NCI-H526 (cell line): ENCODE results near the gene DIAPH2.
A peak's percentile ranks its signal among the peaks of the same experiment; 100 is the strongest.

Experiments
- DNase-seq, 2 experiments: peaks; one replicate each; lab custom pipeline; 2025; lab: John Stamatoyannopoulos, UW

The DIAPH2 gene

DNA sequence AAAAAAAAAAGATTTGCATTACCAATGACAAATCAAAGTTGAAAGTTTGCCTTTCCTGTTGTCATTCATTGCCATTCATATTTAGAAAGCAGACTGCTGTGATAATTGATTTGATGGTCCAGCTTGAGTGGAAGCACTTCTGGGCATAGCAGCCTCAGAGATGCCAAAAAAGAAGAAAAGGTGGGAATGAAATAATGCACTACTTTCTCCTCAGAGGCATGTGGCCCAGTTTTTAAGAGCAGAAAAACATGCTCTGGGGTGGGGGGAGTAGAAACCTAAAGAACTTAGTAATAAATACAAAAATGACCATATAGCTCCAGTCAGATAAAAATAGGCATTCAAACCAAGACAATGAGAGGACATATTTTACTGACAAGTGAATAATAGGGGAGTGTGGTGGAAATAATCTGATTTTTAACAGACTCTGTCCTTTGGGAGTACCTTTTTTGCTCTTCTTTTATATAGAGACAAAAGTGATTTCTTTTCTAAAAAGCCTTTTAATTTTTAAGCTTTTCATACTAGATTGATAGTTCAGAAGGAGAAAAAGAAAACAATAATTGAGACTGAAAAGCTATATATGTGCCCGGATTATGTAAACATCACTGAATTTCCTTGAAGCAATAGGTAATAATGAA, 798.1 kb downstream of the DIAPH2 start:
- DNase-seq, result no peak

DNA sequence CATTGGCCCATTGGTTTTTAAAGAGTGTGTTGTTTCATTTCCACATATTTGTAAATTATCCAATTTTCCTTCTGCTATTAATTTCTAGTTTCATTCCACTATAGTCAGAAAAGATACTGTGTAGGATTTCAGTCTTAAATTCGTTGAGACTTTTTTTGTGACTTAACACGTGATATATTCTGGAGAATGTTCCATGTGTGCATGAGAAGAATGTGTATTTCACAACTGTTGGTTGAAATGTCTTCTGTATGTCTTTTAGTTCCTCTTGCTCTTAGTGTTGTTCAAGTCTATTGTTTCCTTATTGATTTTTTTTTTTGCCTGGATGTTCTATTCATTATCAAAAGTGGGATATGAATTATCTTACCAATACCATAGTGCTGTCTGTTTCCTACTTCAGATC, 806.0 kb downstream of the DIAPH2 start:
- no peak for DNase-seq

DNA sequence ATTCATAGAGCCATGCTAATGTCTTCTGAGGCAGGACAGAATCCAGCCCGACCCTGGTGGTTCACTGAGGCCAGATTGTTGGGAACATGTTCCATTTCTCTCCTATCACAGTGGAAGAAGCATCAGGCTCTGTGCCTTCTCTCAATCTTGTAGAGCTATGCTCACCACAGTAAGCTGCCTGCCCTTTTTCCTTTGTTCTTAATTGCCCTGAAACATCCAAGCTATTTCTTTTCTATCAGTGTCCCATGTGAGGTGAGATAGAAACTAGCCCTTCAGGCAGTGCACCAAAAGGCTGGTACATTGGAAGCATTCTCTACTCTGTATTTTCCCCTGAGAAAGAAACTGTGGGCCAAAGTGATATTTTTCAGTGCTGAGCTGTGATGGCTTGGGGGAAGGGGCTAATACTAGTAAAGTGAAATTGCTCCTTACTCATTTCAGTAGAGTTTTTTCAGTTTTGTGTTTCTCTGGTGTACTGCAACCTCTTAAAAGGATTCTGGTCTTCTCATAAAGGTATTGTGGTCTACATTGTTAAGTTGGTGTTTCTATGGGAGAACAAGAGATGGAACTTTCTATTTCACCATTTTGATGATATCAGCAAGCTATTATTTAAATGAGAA, 810.2 kb downstream of the DIAPH2 start:
- DNase-seq, result no peak

DNA sequence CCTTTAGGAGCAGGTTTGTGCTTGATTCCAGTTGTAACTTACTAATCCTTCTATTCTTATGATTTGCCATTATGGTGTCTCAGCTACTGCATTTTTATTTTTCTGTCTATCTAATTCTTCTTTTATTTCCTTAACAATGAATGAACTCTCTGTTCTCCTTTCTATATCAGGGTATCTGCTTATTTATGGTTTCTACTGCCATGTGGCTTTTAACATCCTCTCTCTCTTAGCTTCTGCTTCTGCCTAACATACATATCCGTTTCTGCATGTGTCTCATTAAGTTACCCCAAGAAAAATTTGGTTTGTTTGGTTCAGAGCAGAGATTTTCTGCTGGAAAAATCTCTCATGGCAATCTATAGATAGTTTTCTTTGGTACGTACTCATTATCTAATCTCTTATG, 813.5 kb downstream of the DIAPH2 start:
- DNase-seq, result no peak

DNA sequence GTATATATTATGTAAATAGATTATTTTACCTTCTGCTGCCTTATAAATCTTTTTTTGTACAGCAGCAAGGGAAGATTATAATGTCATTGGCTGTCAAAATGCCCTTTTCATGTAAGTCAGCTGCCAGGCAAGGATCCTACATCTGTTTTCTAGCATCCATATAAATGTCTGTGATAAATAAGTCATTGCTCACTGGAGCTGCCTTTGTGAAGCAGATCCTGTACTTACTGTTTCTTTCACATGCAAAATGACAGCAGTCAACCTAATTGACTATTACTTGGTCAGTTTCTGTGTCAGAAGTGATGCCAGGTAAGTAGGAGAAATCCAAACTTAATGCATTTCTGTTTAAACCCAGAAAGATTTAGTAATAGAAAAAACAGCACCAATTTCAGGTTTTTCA, 819.8 kb downstream of the DIAPH2 start:
- no peak for DNase-seq

DNA sequence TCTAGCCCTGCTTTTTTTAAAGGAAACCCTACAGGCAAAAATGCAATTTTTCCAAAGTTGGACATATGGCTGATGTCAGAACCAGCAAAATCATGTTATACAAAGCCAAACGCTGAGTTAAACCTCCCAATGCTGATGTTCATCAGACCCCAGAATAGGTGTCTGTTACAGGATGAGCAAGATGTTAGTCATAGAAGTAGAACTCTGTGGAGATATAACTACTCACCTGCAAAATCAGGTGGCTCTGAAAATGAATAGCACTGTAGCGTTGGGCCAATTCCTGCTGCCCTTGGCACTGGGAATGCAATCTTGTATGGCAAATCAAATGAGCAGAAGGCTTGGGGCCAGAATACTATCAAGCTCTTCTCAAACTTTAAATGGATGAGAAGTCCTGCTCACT, 833.1 kb downstream of the DIAPH2 start:
- no peak for DNase-seq

DNA sequence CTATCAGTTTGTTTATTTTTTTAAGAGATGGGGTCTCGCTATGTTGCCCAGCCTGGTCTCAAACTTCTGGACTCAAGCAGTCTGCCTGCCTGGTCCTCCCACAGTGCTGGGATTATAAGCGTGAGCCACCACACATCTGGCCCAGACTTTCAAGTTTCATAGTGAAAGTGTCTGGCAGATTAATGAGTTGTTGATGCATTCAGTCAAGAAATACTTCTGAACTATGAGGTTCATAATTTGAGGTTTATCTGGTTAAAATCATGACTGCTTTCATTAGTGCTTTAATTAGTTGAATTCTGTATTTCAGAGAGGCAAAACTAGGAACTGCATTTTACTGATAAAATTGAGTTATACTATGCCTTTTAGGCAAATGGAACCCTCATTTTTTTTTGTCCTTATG, 837.7 kb downstream of the DIAPH2 start:
- DNase-seq, result no peak

DNA sequence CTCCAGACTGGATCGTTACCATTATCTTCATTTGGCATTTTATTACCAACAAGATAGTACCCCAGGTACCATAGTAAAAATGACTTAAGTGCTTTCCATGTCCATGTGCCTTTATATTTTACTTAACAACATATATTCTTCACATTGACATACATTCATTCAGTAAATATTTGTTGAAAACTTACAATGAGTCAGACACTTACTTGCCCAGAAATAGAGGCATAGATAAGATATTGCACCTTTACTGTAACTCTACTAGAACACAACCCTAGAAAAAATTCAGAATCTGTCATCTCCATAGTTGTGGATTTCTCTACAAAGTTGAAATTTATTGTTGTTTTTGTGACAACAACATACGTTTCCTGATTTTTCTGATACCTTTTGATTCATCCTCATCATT, 839.7 kb downstream of the DIAPH2 start:
- no peak for DNase-seq

DNA sequence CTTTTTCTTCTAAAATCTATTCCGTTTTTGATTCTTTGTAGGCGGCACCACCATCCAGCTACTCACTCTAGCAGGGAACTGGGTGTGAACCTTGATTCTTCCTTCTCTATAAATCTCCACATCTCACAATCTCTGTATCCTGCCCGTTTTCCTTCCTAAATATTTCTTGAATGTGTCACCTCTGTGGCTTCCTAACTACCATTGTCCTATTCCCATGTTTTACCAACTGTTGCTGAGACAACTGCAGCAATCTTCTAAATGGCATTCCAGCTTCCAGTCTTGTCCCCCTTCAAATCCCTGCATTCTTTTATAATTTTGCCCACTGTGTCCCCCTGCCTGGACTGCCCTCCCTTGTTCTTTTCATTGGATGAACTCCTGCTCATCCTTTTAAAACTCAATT, 840.4 kb downstream of the DIAPH2 start:
- no peak for DNase-seq

DNA sequence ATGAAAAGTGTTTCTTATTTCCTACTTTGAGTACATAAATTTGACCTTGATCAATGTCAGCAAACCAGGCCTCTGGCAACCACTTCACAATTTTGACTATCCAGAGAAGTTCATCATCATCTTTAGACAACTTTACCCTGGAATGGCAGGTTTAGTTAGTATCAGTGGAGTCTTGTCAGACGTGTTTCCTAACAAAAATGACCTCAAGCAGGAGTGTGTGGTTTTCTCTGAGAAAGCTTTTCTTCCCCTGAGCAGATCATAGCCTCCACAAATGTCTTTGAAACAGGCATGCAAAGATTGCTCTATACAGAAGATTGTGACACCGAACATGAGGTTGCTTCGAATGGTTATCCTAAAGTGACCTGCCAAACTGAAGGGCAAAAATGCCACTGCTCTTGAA, 841.3 kb downstream of the DIAPH2 start:
- DNase-seq, result no peak

DNA sequence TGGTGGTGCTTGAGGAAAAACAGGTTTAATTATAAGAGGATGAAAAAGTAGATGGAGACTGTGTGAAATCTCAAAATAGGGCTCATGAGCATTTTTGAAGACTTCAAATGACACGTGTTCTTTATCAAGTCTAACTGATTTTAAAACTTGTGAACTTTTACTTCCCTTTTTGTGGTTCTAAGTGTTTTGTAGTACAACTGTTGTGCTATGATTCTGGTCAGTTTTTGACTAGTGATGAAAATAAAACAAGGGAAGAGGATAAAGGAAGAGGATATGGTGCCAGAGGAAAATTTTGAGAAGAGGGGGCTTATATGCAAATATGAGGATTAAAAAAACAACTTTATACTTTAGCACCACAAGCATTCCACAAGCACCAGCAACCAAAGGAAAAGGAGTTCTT, 843.1 kb downstream of the DIAPH2 start:
- DNase-seq, result no peak

DNA sequence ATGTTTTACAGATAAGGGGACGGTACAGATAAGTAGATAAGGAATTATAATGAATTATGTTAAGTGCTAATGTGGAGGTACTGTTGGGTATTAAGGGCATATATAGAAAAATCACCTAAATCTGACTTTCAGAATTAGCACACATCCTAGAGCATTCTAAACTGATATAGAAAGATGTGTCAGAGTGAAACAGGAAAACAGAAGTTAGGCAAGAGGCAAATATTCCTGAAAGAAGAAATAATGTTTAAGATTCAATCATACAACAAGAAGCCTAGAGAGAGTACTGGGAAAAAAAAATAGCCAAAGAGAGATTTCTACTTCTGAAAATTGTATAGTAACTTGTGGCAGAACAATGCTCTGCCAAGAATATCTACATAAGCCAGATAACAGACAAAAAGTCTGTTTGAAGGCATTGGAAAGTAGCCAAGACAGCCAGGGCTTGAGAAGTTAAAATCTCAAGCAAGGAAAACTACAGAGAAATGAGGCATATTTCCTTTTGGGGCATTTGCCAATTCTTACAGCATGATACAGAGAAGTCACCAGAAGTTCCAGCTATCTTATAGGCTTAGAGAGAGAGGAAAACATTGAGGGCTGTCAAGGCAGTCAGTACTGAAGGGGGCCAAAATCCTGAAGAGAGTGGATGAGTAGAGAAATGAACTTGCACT, 845.0 kb downstream of the DIAPH2 start:
- no peak for DNase-seq

DNA sequence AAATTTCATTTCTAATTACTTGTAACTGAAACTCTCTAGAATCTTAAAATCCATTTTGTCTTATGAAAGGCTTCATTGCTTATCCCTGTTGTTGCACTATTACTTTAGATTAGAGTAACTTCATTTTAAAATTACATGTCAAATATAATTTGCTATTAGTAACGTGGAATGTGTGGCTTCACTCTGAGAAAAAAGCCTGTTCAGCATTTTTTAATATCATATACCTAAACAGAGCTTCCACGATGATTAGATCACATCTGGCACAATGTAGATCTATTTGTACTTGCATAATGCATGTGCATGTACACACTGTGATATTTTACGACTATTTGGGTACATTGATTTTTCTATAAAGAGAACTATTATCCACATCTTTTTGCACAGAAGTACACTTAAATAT, 847.2 kb downstream of the DIAPH2 start:
- no peak for DNase-seq

DNA sequence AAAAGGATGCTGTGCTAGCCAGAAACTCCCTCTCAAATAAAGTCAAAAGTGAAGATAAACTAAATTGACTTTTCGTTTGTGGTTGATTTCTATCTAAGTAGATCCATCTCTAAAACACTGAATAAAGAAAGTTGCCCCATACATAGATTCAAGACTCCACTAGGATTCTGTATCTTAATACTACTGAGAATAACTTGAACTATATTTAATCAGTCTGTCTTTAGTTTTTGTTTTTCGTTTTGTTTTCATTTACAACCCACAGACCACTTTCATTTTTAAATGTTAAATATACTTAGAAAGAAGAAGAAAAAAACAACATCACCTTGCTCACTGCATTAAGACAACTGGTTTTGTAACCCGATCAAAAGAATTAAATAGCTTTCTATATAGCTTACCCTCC, 854.1 kb downstream of the DIAPH2 start:
- DNase-seq, result no peak

DNA sequence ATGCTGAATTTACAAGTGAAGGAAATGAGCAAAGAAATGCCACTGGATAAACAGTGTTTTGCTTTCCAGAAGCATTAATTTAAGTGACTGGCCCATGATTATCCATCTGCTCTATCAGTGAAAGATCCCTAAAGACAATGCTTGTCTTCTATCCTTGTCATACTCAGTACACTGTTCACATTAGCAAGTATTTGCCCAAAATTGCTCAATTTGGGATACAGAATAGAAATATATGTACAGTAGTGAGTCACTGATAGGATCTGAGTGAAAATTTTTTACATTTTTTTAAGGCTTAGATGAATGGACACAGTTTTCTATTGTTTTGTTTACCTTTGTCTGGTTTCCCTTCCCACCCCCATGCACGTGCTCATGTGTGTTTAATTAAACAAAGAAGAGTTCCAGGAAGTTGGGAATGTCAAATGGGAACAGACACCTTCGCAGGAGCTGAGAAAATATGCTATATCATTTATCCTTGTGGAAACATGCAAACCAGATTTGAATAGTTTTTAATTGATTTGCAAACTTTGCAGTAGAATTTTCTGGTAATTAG, 855.4 kb downstream of the DIAPH2 start:
- peak; percentile 5 to 17 for DNase-seq

DNA sequence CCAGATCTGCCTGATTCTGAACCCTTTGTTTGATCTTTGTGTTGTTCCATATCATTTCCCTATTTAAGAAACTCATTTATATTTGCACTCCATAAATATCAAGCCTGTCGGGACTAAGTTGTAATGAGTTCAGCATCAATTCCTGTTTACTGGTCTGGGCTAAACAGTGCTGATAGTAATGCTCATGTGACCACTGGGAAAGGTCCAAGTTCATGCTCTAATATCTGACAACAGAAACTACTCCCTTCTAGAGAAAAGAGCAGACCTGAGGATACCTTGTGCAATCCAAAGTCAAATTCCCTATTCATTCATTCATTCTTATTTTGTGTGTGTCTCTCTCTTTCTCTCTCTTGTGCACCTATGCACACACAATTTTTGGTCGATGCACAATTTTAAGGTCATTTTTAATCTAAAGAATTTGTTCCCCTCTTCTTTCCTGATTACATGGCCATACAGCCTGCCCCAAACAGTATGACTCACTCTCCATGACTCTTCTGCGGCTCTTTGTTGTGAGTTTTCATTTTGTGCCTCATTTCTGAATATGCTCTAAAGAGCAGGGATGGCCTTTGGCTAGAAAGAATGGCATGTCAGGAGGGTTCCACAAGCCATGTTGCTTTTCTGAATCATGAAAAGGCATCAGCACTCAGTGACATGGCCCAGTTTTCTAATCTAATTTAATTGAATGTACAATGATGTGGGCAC, 863.4 kb downstream of the DIAPH2 start:
- no peak for DNase-seq

DNA sequence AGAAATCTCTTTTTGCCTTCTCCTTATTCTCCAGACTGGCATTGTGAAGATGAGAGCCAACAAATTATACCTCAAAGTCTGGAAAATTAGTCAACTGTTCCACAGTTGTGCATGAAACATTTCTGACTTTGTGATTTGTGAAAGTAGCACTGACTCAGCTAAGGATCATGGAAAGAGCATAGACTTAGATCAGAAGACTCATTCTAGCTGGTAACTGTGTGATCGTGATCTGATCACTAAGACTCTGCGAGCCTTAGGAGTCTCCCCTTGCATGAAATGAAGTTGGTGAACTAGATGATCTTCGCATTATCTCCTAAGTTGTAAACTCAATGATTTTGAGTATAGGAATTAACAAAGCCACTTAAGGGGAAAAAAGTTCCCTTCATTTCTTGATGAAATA, 867.2 kb downstream of the DIAPH2 start:
- no peak for DNase-seq

DNA sequence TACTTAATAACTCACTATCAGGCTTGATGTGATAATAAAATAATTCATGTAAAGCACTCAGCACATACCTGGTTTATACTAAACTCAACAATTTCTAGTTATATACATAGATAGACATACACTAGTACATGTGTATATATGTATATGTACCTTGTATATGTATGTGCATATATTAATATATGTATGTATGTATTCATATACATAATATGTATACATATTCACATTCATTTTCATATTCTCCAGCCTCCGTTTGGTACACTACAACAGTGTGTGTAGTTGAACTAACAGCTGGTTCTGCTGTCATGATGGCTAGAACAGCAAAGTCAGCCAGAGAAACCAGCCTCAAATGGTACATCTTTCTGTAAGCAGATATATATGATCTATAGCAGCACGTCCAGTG, 869.2 kb downstream of the DIAPH2 start:
- no peak for DNase-seq

DNA sequence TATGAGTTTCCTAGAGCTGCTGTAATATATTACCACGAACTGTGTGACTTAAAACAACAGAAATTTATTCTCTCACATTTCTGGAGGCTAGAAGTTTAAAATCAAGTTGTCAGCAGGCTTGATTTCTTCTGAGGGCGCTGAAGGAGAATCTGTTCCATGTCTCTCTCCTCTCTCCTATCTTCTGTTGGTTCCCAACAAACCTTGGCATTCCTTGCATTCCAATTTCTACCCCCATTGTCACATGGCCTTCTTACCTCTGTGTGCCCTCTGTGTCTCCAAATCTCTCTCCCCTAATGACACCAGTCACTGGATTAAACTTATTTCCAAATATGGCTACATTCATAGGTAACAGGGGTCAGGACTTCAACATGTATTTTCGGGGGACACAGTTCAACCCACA, 871.7 kb downstream of the DIAPH2 start:
- DNase-seq, result no peak

DNA sequence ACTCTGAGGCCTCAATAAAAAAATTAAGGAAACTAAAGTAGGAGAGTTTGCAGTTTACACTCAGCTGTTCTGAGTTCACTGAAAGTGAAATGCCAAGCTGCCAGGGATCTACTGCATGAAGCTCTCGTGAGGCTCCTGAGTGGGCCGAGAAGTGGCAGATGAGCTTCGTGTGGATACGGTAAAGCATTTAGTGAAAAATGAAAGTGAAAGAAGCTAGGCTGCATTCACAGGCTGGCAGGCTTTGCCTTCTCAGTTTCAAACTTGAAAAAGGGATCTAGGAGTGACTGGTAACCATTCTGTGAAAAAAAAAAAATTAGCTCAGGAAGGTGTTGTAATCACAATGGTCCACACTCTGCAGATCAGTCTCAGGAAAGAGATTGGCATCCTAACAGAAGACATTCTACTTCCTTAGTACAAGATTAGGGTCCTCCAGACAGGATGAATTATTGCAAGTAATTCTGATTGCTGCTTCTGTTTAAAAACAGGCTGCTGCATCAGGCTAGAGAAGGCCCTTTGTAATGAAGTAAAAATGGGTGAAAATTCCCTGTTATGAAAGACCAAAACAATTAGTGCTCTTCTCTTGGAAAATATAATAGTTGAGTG, 879.0 kb downstream of the DIAPH2 start:
- DNase-seq, result no peak

DNA sequence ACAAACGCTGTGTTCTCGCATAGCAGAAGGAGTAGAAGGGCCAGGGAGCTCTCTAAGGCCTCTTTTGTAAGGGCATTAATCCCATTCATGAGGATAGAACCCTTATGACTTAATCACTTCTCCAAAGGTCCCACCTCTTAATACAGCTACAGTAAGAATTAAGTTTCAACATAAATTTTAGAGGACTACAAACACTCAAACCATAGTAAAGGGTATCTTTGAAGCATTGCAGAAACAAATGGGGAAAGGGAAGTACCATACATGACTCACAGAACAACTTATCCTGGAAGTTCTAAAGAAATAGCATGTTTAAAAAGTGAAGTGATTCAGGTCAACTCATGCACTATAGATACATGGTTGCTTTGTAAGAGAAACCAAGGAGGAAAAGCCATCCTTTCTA, 879.9 kb downstream of the DIAPH2 start:
- DNase-seq, result no peak

DNA sequence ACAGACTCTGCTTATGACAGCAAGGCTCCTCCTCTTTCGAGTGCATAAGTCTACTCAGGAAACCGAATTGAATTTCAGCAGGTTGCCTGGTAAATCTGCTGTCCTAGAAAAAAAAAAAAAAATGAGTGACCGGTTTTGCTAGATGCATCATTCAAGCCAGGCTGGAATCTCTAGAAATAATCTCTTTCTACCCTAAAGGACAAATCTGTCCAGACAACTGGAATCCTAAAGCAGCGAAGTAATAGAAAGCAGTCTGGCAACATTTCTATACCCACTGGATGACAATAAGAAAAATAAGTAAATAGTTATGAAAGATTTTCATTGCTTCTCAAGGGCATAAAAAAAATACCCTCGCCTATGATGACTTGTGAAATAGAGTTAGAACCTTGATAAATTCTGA, 902.5 kb downstream of the DIAPH2 start:
- DNase-seq, result no peak
